Spleen (tissue), 11 donors: ENCODE results near the gene PLK4. TPM values are rescaled to one million over a fixed set of nuclear protein-coding genes. Genes with fewer than 3 reads are reported as not detected.
"Not testable (repeated sequence)": the region's sequence is repeated elsewhere in the genome, so short reads cannot be mapped to it uniquely, and the experiment has no call there.

ENCODE experiments used
- DNase-seq: peaks from one replicate; pipeline ENCODE4 v3.0.0-alpha.2; 2020
- H3K27ac ChIP-seq, 8 donors: fragments of 200-600 bp; sonication (generic) in 7 of 8; 1 replicate in 4 of 8; 2 replicates in 4 of 8; pipeline versions ENCODE4 v1.5.0 to v1.8.0; 2016 to 2021; ENCODE audit warnings: inconsistent platforms in 4 of 8, mild to moderate bottlenecking in 4 of 8, moderate library complexity in 1 of 8
- H3K27me3 ChIP-seq, 7 donors: fragments of 200-600 bp; sonication (generic) in 6 of 7; replicated peaks in 1 of 7; 1 replicate in 4 of 7; 2 replicates in 3 of 7; pipeline versions ENCODE4 v1.5.0 to v1.8.0; 2016 to 2021; ENCODE audit warnings: inconsistent platforms in 3 of 7, mild to moderate bottlenecking in 1 of 7
- H3K36me3 ChIP-seq, 6 donors: fragments of 200-600 bp; sonication (generic) in 5 of 6; 1 replicate in 4 of 6; 2 replicates in 2 of 6; pipeline versions ENCODE4 v1.5.0 to v1.8.0; 2016 to 2021; ENCODE audit warnings: inconsistent platforms in 2 of 6
- H3K4me1 ChIP-seq, 6 donors: fragments of 200-600 bp; sonication (generic) in 5 of 6; 1 replicate in 3 of 6; 2 replicates in 3 of 6; pipeline versions ENCODE4 v1.5.0 to v1.8.0; 2016 to 2021; ENCODE audit warnings: inconsistent platforms in 3 of 6
- H3K4me3 ChIP-seq, 8 donors: fragments of 200-600 bp; sonication (generic) in 7 of 8; 1 replicate in 4 of 8; 2 replicates in 4 of 8; pipeline versions ENCODE4 v1.5.0 to v1.8.0; 2016 to 2021; ENCODE audit warnings: inconsistent platforms in 4 of 8, mild to moderate bottlenecking in 4 of 8, moderate library complexity in 2 of 8
- H3K9me3 ChIP-seq, 8 donors: fragments of 200-600 bp; sonication (generic) in 7 of 8; 1 replicate in 4 of 8; 2 replicates in 4 of 8; pipeline versions ENCODE4 v1.5.0 to v1.8.0; 2016 to 2021; ENCODE audit warnings: inconsistent platforms in 4 of 8
- POLR2A ChIP-seq, 3 donors: fragments of 450-650 bp; IDR thresholded peaks; one replicate each; pipeline ENCODE4 v1.5.1; 2017; ENCODE audit warnings: antibody characterized with exemption in 3 of 3, mild to moderate bottlenecking in 1 of 3
- POLR2AphosphoS5 ChIP-seq, 3 donors: sonication (generic); formaldehyde crosslinking; IDR thresholded peaks; one replicate each; pipeline ENCODE4 v1.5.1; 2017; ENCODE audit warnings: antibody characterized with exemption in 3 of 3
- WGBS, 5 donors: extraction: QIAGEN DNeasy Blood & Tissue Kit in 3 of 5; methylation state at CpG; one replicate each; pipeline versions ENCODE4 v1.1.5 to v1.1.7; 2013 to 2018; 5-methylcytosine and 5-hydroxymethylcytosine counted together
- intact Hi-C: fragments of 100-400 bp; cut with DNase I; formaldehyde crosslinking; loops from one replicate; pipeline ENCODE4 v1.15.0; 2023; ENCODE audit warnings: low total_unique reads
- polyA plus RNA-seq, 3 donors: library from polyadenylated mRNA; stranded (reverse); fragments of 200-250 nt; gene quantifications; one replicate each; pipeline ENCODE4 v1.2.1, GENCODE V29; 2013
- total RNA-seq, 7 donors: library from RNA; depleted of rRNA in 3 of 7; stranded (reverse); fragments of >200 nt in 3 of 7; fragmentation: NEBNext Ultra II Directional in 4 of 7; extraction: Animal tissue kit (Norgen Biotek cat#: 25700) in 4 of 7; gene quantifications; one replicate each; pipeline versions ENCODE4 v1.1.0 to v1.2.1, GENCODE V29; 2016 to 2021
- TF ChIP-seq, protein P1 (sequence below), 11 experiments: fragments of 200-600 bp in 7 of 11; fragments of 450-650 bp in 4 of 11; sonication (generic) in 4 of 11; IDR thresholded peaks in 8 of 11; conservative IDR thresholded peaks in 3 of 11; 1 replicate in 7 of 11; 2 replicates in 4 of 11; pipeline versions ENCODE4 v1.4.0 to v1.8.0; 2016 to 2021; ENCODE audit warnings: antibody characterized with exemption in 11 of 11, inconsistent platforms in 4 of 11, mild to moderate bottlenecking in 1 of 11
- donor health status: healthy with polysubstance abuse.
- donor health status: DM: no; HTN: no; CAD: no; lungs with moderate emphysema.
- donor health status: DM: no; HTN: no; CAD: no.
- donor health status: Bipolar disorder and iron deficiency.
- donor health status: healthy.
- donor health status: DM: no; HTN: no; CAD: no.
- donor health status: DM: yes; HTN: yes; CAD: no.

Gene PLK4
- total and polyA plus RNA-seq, 10 donors: 1.9 to 10.4 (median 4.4) TPM

DNA sequence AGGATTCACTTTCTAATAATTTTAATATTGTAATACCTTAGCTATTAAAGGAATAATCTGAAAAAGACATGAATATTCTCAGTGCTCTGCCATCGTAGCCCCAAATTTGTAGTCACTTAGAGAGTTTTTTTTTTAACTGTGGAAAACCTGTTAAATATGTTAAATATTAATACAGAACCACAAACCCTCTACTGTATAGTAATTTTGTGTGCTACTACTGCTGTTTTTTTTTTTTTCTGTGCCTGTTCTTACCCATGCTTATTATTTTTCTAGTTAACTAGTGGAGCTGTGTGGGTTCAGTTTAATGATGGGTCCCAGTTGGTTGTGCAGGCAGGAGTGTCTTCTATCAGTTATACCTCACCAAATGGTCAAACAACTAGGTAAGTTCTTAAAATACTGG is 15.8 kb downstream of the PLK4 start:
- no peaks in the 10 kb centered on the region for H3K4me1 ChIP-seq
- no peak for DNase-seq
- no peaks in the 10 kb centered on the region for H3K27me3 ChIP-seq
- peaks cover 0 to 67% (median 0%) of the 10 kb centered on the region in 6 donors for H3K36me3 ChIP-seq
- WGBS, 5 donors: 92 to 97% (median 95%) methylated on average over 1 of the region's 1 CpG
- TF ChIP-seq POLR2A (IDR thresholded peaks at IDR 0.05) (no peak), POLR2AphosphoS5 (IDR thresholded peaks at IDR 0.05) (no peak)
- TF ChIP-seq, protein P1, sequence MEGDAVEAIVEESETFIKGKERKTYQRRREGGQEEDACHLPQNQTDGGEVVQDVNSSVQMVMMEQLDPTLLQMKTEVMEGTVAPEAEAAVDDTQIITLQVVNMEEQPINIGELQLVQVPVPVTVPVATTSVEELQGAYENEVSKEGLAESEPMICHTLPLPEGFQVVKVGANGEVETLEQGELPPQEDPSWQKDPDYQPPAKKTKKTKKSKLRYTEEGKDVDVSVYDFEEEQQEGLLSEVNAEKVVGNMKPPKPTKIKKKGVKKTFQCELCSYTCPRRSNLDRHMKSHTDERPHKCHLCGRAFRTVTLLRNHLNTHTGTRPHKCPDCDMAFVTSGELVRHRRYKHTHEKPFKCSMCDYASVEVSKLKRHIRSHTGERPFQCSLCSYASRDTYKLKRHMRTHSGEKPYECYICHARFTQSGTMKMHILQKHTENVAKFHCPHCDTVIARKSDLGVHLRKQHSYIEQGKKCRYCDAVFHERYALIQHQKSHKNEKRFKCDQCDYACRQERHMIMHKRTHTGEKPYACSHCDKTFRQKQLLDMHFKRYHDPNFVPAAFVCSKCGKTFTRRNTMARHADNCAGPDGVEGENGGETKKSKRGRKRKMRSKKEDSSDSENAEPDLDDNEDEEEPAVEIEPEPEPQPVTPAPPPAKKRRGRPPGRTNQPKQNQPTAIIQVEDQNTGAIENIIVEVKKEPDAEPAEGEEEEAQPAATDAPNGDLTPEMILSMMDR (IDR thresholded peaks at IDR 0.05 in 8 of 11, conservative IDR thresholded peaks at IDR 0.05 in 3 of 11): no peak
- peaks cover 0 to 7% (median 5%) of the 10 kb centered on the region in 8 donors for H3K9me3 ChIP-seq
- intact Hi-C loops: no loop called here
- no peak overlapping the region for H3K4me3 ChIP-seq
- no peak overlapping the region for H3K27ac ChIP-seq

DNA sequence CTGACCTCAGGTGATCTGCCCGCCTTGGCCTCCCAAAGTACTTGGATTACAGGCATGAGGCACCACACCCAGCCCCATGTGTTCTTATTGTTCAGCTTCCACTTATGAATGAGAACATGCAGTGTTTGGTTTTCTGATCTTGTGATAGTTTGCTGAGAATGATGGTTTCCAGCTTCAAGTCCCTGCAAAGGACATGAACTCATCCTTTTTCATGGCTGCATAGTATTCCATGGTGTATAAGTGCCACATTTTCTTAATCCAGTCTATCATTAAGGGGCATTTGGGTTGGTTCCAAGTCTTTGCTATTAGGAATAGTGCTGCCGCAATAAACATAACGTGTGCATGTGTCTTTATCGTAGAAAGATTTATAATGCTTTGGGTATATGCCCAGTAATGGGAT is 19.0 kb downstream of the PLK4 start:
- H3K27me3 ChIP-seq, DNase-seq, H3K4me1 ChIP-seq, intact Hi-C loops, H3K4me3 ChIP-seq, H3K27ac ChIP-seq: not testable (repeated sequence)
- Histone ChIP-seq H3K36me3 (peaks cover 0 to 36% (median 0%) of the 10 kb centered on the region in 6 donors), H3K9me3 (peaks cover 0 to 10% (median 5%) of the 10 kb centered on the region in 8 donors)
- 98 to 100% (median 99%) methylated on average over 4 of the region's 4 CpGs for WGBS, 5 donors

DNA sequence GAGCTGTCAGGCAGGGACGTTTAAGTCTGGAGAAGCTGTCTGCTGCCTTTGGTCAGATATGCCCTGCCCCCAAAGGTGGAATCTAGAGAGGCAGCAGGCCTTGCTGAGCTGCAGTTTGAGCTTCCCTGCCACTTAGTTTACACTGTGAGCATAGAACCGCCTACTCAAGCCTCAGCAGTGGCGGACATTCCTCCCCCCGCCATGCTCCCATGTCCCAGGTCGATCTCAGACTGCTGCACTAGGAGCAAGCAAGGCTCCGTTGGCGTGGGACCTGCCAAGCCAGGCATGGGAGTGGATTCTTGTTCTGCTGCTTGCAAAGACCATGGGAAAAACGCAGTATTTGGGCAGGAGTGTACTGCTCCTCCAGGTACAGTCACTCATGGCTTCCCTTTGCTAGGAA is 24.3 kb downstream of the PLK4 start:
- Histone ChIP-seq H3K4me1 (no peaks in the 10 kb centered on the region), H3K9me3 (peaks cover 0 to 8% (median 0%) of the 10 kb centered on the region in 8 donors), H3K27me3 (no peaks in the 10 kb centered on the region), H3K36me3 (no peaks in the 10 kb centered on the region), H3K4me3 (no peak overlapping the region), H3K27ac (no peak overlapping the region)
- WGBS, 5 donors: 70 to 93% (median 89%) methylated on average over 2 to 8 of the region's 8 CpGs
- TF ChIP-seq, protein P1 (IDR thresholded peaks at IDR 0.05 in 8 of 11, conservative IDR thresholded peaks at IDR 0.05 in 3 of 11): no peak
- no peak for TF ChIP-seq POLR2AphosphoS5 (IDR thresholded peaks at IDR 0.05)
- TF ChIP-seq POLR2A (IDR thresholded peaks at IDR 0.05): no peak
- no peak for DNase-seq
- intact Hi-C loops: no loop called here

DNA sequence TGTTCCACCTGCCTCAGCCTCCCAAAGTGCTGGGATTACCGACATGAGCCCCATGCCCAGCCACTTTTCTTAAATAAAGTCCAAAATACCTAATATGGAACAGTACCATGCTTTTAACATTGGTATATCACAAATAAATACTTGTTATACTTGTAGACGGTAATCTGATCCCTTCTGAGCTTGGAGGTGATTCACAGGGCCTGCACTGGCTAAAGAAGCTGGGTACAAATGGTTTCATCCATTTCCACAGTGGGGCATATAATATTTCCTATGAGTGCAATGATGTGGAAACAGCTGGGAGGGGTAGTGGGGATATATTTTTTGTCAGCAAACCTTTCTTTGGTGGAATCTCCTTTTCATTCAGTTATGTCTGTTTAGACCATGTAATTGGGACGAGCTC is 35.8 kb downstream of the PLK4 start:
- Histone ChIP-seq H3K27me3 (no peaks in the 10 kb centered on the region), H3K36me3 (peaks cover 0 to 55% (median 30%) of the 10 kb centered on the region in 6 donors), H3K27ac (no peak overlapping the region), H3K4me3 (no peak overlapping the region), H3K4me1 (no peaks in the 10 kb centered on the region), H3K9me3 (peaks cover 0 to 3% (median 0%) of the 10 kb centered on the region in 8 donors)
- WGBS, 5 donors: 90 to 97% (median 97%) methylated on average over 3 of the region's 3 CpGs
- intact Hi-C loops: no loop called here
- TF ChIP-seq POLR2A (IDR thresholded peaks at IDR 0.05) (no peak), POLR2AphosphoS5 (IDR thresholded peaks at IDR 0.05) (no peak)
- TF ChIP-seq, protein P1 (IDR thresholded peaks at IDR 0.05 in 8 of 11, conservative IDR thresholded peaks at IDR 0.05 in 3 of 11): no peak
- no peak for DNase-seq

DNA sequence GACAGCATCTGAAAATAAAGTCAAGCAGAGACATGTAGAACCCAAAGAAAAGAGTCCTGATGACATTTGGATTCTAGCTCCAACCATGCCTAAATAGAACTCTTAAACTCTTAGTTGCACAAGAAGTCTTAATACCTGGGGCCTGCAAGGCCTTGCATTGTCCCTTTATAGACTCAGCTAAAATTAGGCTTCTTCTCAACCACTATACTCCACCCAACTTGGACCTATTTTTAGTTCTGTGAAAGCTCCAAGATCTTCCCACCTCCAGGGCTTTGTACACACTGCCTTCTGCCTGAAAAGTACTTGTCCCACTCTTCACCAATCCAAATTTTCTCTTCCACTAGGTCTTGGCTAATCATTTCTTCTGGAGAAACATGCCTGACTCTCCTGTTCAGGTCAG is 36.5 kb downstream of the PLK4 start:
- no peaks in the 10 kb centered on the region for H3K9me3 ChIP-seq
- no peaks in the 10 kb centered on the region for H3K27me3 ChIP-seq
- H3K36me3 ChIP-seq: peaks cover 0 to 61% (median 33%) of the 10 kb centered on the region in 6 donors
- no peak overlapping the region for H3K27ac ChIP-seq
- H3K4me3 ChIP-seq: no peak overlapping the region
- no peak for TF ChIP-seq POLR2A (IDR thresholded peaks at IDR 0.05)
- TF ChIP-seq POLR2AphosphoS5 (IDR thresholded peaks at IDR 0.05): no peak
- TF ChIP-seq, protein P1 (IDR thresholded peaks at IDR 0.05 in 8 of 11, conservative IDR thresholded peaks at IDR 0.05 in 3 of 11): no peak
- no peak for DNase-seq
- no peaks in the 10 kb centered on the region for H3K4me1 ChIP-seq
- intact Hi-C loops: no loop called here
